ENCODE measurements around the gene ZNF783.
A peak's percentile ranks its signal among the peaks of the same experiment; 100 is the strongest.
"Not testable (repeated sequence)": the region's sequence is repeated elsewhere in the genome, so short reads cannot be mapped to it uniquely, and the experiment has no call there.

ZNF783 gene

GRCh38 chr7:149261829-149262617, at the start of gene ZNF783:
ZNF783 (plus strand) TSS chr7:149262196; CDS start chr7:149262334, 138 bp downstream.
- peaks cover 8% of the 10 kb centered on the region for H3K4me1 ChIP-seq (ENCODE audit: control insufficient read depth, insufficient read depth, low read length)
- H3K27me3 ChIP-seq (ENCODE audit: control insufficient read depth, insufficient read depth, low read length), result no peaks in the 10 kb centered on the region
- H3K4me3 ChIP-seq (ENCODE audit: low read length), result peak within 1 kb of the TSS; percentile 46
- no peaks in the 10 kb centered on the region for H3K9me3 ChIP-seq (ENCODE audit: control insufficient read depth, low read length)
- peak within 1 kb of the TSS; percentile 62 for H3K9ac ChIP-seq (ENCODE audit: low read length)
- H3K36me3 ChIP-seq (ENCODE audit: control insufficient read depth, insufficient read depth, low read length), result no peaks in the 10 kb centered on the region

DNA sequence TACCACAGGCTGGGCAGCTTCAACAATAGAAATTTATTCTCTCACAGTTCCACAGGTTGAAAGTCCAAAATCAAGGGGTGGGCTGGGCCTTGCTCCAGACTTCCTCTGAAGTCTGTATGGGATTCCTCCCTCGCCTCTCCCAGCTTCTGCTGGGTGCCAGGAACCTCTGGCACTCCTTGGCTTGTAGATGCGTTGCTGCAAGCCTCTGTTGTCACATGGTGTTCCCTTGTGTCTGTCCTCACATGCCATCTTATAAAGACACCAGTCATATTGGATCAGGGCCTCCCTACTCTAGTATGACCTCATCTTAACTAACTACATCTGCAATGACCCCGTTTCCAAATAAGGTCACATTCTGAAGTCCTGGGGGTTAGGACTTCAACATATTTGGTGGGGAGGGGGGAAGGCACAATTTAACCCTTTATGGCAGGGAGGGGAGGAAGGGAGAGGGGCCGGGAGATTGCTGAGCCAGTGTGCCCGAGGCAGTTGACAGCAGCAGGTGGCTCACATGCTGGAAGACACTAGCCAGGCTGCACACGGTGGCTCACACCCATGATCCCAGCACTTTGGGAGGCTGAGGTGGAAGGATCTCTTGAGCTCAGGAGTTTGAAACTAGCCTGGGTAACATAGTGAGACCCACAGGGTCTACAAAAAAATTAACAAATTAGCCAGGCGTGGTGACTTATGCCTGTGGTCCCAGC, 47.8 kb upstream of the ZNF783 start:
- H3K9me3 ChIP-seq (ENCODE audit: control insufficient read depth, low read length), result no peaks in the 10 kb centered on the region
- H3K27me3 ChIP-seq (ENCODE audit: control insufficient read depth, insufficient read depth, low read length), result no peaks in the 10 kb centered on the region
- peaks cover 25% of the 10 kb centered on the region for H3K36me3 ChIP-seq (ENCODE audit: control insufficient read depth, insufficient read depth, low read length)
- no peak overlapping the region for H3K9ac ChIP-seq (ENCODE audit: low read length)
- H3K4me1 ChIP-seq (ENCODE audit: control insufficient read depth, insufficient read depth, low read length), result no peaks in the 10 kb centered on the region
- H3K4me3 ChIP-seq (ENCODE audit: low read length), result no peak overlapping the region

- Histone ChIP-seq H3K4me3 (ENCODE audit: low read length) (no peak overlapping the region), H3K27me3 (ENCODE audit: control insufficient read depth, insufficient read depth, low read length) (no peaks in the 10 kb centered on the region), H3K9ac (ENCODE audit: low read length) (no peak overlapping the region), H3K9me3 (ENCODE audit: control insufficient read depth, low read length) (no peaks in the 10 kb centered on the region), H3K36me3 (ENCODE audit: control insufficient read depth, insufficient read depth, low read length) (peaks cover 18% of the 10 kb centered on the region), H3K4me1 (ENCODE audit: control insufficient read depth, insufficient read depth, low read length) (no peaks in the 10 kb centered on the region)
Measured at GRCh38 chr7:149216402-149216801, 45.6 kb upstream of the ZNF783 start.

DNA sequence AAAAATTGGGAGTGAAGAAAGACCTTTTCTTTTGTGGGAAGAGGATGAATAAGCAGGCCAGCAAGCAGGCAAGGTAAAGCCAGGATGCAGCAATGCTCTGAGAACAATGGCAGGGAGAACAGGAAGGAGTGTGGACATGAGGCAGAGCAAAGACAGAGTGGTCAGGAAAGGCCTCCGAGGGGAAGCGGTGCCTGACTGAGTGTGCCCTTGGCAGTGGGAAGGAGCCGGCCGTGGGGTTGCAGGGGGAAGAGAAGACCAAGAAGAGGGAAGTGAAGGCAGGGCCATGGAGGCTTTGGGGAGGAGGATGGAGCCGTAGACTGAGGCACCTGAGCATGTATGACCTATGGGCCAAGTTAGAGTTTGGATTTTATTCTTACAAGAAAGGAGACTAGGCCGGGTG, 44.4 kb upstream of the ZNF783 start:
- Histone ChIP-seq H3K27me3 (ENCODE audit: control insufficient read depth, insufficient read depth, low read length) (no peaks in the 10 kb centered on the region), H3K36me3 (ENCODE audit: control insufficient read depth, insufficient read depth, low read length) (peaks cover 18% of the 10 kb centered on the region), H3K4me1 (ENCODE audit: control insufficient read depth, insufficient read depth, low read length) (no peaks in the 10 kb centered on the region), H3K9ac (ENCODE audit: low read length) (no peak overlapping the region), H3K4me3 (ENCODE audit: low read length) (no peak overlapping the region), H3K9me3 (ENCODE audit: control insufficient read depth, low read length) (no peaks in the 10 kb centered on the region)

GRCh38 chr7:149218469-149219420, 43.3 kb upstream of the ZNF783 start:
- Histone ChIP-seq H3K4me3 (ENCODE audit: low read length) (no peak overlapping the region), H3K9ac (ENCODE audit: low read length) (no peak overlapping the region), H3K27me3 (ENCODE audit: control insufficient read depth, insufficient read depth, low read length) (no peaks in the 10 kb centered on the region), H3K36me3 (ENCODE audit: control insufficient read depth, insufficient read depth, low read length) (peaks cover 18% of the 10 kb centered on the region), H3K9me3 (ENCODE audit: control insufficient read depth, low read length) (no peaks in the 10 kb centered on the region), H3K4me1 (ENCODE audit: control insufficient read depth, insufficient read depth, low read length) (no peaks in the 10 kb centered on the region)

GRCh38 chr7:149220534-149220933, 41.5 kb upstream of the ZNF783 start:
- Histone ChIP-seq H3K9me3 (ENCODE audit: control insufficient read depth, low read length) (no peaks in the 10 kb centered on the region), H3K4me1 (ENCODE audit: control insufficient read depth, insufficient read depth, low read length) (no peaks in the 10 kb centered on the region), H3K4me3 (ENCODE audit: low read length) (no peak overlapping the region), H3K36me3 (ENCODE audit: control insufficient read depth, insufficient read depth, low read length) (peaks cover 8% of the 10 kb centered on the region), H3K9ac (ENCODE audit: low read length) (no peak overlapping the region), H3K27me3 (ENCODE audit: control insufficient read depth, insufficient read depth, low read length) (no peaks in the 10 kb centered on the region)

DNA sequence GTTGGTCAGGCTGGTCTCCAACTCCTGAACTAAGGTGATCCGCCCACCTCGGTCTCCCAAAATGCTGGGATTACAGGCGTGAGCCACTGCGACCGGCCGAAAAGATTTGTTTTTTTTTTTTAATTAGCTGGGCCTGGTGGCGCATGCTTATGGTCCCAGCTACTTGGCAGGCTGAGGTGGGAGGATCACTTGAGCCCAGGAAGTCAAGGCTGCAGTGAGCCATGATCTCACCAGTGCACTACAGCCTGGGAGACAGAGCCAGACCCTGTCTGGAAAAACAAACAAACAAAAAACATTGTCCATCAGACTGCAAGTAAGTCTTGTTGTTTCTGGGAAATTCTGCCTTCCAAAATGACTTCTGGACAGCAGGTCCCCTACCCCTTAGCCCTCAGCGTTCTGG, 38.8 kb upstream of the ZNF783 start:
- Histone ChIP-seq H3K4me3 (ENCODE audit: low read length) (no peak overlapping the region), H3K36me3 (ENCODE audit: control insufficient read depth, insufficient read depth, low read length) (peaks cover 4% of the 10 kb centered on the region), H3K9me3 (ENCODE audit: control insufficient read depth, low read length) (no peaks in the 10 kb centered on the region)

GRCh38 chr7:149223761-149224160, 38.2 kb upstream of the ZNF783 start:
- Histone ChIP-seq H3K4me1 (ENCODE audit: control insufficient read depth, insufficient read depth, low read length) (no peaks in the 10 kb centered on the region), H3K9me3 (ENCODE audit: control insufficient read depth, low read length) (no peaks in the 10 kb centered on the region), H3K4me3 (ENCODE audit: low read length) (no peak overlapping the region), H3K36me3 (ENCODE audit: control insufficient read depth, insufficient read depth, low read length) (peaks cover 4% of the 10 kb centered on the region), H3K9ac (ENCODE audit: low read length) (no peak overlapping the region), H3K27me3 (ENCODE audit: control insufficient read depth, insufficient read depth, low read length) (no peaks in the 10 kb centered on the region)

More for the DNA sequence above, 38.8 kb upstream of the ZNF783 start:
- no peak overlapping the region for H3K9ac ChIP-seq (ENCODE audit: low read length)
- no peaks in the 10 kb centered on the region for H3K4me1 ChIP-seq (ENCODE audit: control insufficient read depth, insufficient read depth, low read length)
- no peaks in the 10 kb centered on the region for H3K27me3 ChIP-seq (ENCODE audit: control insufficient read depth, insufficient read depth, low read length)

GRCh38 chr7:149224352-149224751, 37.6 kb upstream of the ZNF783 start:
- H3K4me3 ChIP-seq (ENCODE audit: low read length), result no peak overlapping the region
- H3K9me3 ChIP-seq (ENCODE audit: control insufficient read depth, low read length), result no peaks in the 10 kb centered on the region
- no peaks in the 10 kb centered on the region for H3K27me3 ChIP-seq (ENCODE audit: control insufficient read depth, insufficient read depth, low read length)
- H3K4me1 ChIP-seq (ENCODE audit: control insufficient read depth, insufficient read depth, low read length), result no peaks in the 10 kb centered on the region
- H3K36me3 ChIP-seq (ENCODE audit: control insufficient read depth, insufficient read depth, low read length), result no peaks in the 10 kb centered on the region
- no peak overlapping the region for H3K9ac ChIP-seq (ENCODE audit: low read length)

- Histone ChIP-seq H3K36me3 (ENCODE audit: control insufficient read depth, insufficient read depth, low read length) (no peaks in the 10 kb centered on the region), H3K4me3 (ENCODE audit: low read length) (no peak overlapping the region), H3K9ac (ENCODE audit: low read length) (no peak overlapping the region), H3K27me3 (ENCODE audit: control insufficient read depth, insufficient read depth, low read length) (no peaks in the 10 kb centered on the region), H3K4me1 (ENCODE audit: control insufficient read depth, insufficient read depth, low read length) (no peaks in the 10 kb centered on the region), H3K9me3 (ENCODE audit: control insufficient read depth, low read length) (no peaks in the 10 kb centered on the region)
Measured at GRCh38 chr7:149225106-149225505, 36.9 kb upstream of the ZNF783 start.

- no peaks in the 10 kb centered on the region for H3K36me3 ChIP-seq (ENCODE audit: control insufficient read depth, insufficient read depth, low read length)
- H3K27me3 ChIP-seq (ENCODE audit: control insufficient read depth, insufficient read depth, low read length), result no peaks in the 10 kb centered on the region
- no peak overlapping the region for H3K9ac ChIP-seq (ENCODE audit: low read length)
- H3K4me1 ChIP-seq (ENCODE audit: control insufficient read depth, insufficient read depth, low read length), result no peaks in the 10 kb centered on the region
- no peak overlapping the region for H3K4me3 ChIP-seq (ENCODE audit: low read length)
- H3K9me3 ChIP-seq (ENCODE audit: control insufficient read depth, low read length), result no peaks in the 10 kb centered on the region
Measured at GRCh38 chr7:149225656-149226055, 36.3 kb upstream of the ZNF783 start.

DNA sequence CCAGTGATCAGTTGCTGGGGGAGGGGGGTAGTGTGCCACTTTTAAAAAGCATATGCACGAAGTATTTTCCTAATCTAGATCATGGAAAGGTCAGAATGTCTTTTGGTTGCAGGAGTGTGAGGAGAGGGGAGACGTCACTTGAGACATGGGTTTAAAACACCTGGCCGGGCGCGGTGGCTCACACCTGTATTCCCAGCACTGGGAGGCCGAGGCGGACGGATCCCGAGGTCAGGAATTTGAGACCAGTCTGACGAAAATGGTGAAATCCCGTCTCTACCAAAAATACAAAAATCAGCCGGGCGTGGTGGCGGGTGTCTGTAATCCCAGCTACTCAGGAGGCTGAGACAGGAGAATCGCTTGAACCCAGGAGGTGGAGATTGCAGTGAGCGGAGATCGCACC, 35.6 kb upstream of the ZNF783 start:
- H3K9ac ChIP-seq (ENCODE audit: low read length); H3K4me1 ChIP-seq (ENCODE audit: control insufficient read depth, insufficient read depth, low read length); H3K4me3 ChIP-seq (ENCODE audit: low read length); H3K27me3 ChIP-seq (ENCODE audit: control insufficient read depth, insufficient read depth, low read length); H3K36me3 ChIP-seq (ENCODE audit: control insufficient read depth, insufficient read depth, low read length); H3K9me3 ChIP-seq (ENCODE audit: control insufficient read depth, low read length): not testable (repeated sequence)
